GM12878 (cell line): Measurements from ENCODE around the gene GNAO1.

Experiments
- EGR1 ChIP-seq, 2 experiments: IDR thresholded peaks; 1 replicate in 1 of 2; 2 replicates in 1 of 2; pipeline ENCODE4 v1.6.1; 2011 to 2012; ENCODE audit warnings: low read depth in 2 of 2, low read length in 2 of 2, borderline replicate concordance in 1 of 2, mild to moderate bottlenecking in 1 of 2, moderate library complexity in 1 of 2
- EZH2 ChIP-seq: IDR thresholded peaks from 2 replicates; pipeline ENCODE4 v1.6.1; 2012; ENCODE audit warnings: low read depth, mild to moderate bottlenecking, control low read depth, inconsistent platforms, low read length, borderline replicate concordance; ENCODE audit not compliant: control insufficient read depth
- POLR2A ChIP-seq: IDR thresholded peaks from 2 replicates; pipeline ENCODE4 v1.6.1; 2011; ENCODE audit warnings: low read depth, mild to moderate bottlenecking, low read length
- POLR2AphosphoS5 ChIP-seq: IDR thresholded peaks from 2 replicates; pipeline ENCODE4 v1.6.1; 2011; ENCODE audit warnings: mild to moderate bottlenecking, low read length, inconsistent platforms
- RAD21 ChIP-seq: IDR thresholded peaks from 2 replicates; pipeline ENCODE4 v1.6.1; 2011; ENCODE audit warnings: mild to moderate bottlenecking, low read depth, low read length, moderate library complexity; ENCODE audit not compliant: insufficient read depth
- RAD51 ChIP-seq: fragments of 450-650 bp; IDR thresholded peaks from 2 replicates; pipeline ENCODE4 v1.6.1; 2016; ENCODE audit warnings: moderate library complexity, mild to moderate bottlenecking, inconsistent platforms
- RFX5 ChIP-seq: IDR thresholded peaks from 2 replicates; pipeline ENCODE4 v1.6.1; 2011; ENCODE audit warnings: low read depth, low read length, improper control_type of control experiment
- SMAD1 ChIP-seq: fragments of 450-650 bp; IDR thresholded peaks from 2 replicates; pipeline ENCODE4 v1.6.1; 2018; ENCODE audit warnings: mild to moderate bottlenecking, low read depth; ENCODE audit not compliant: partially characterized antibody
- STAT1 ChIP-seq: fragments of 450-650 bp; conservative IDR thresholded peaks from 2 replicates; pipeline ENCODE4 v1.6.1; 2014; ENCODE audit warnings: antibody characterized with exemption, mild to moderate bottlenecking
- TAF1 ChIP-seq: IDR thresholded peaks from 2 replicates; pipeline ENCODE4 v1.6.1; 2011; ENCODE audit warnings: mild to moderate bottlenecking, low read depth, low read length, borderline replicate concordance
- YY1 ChIP-seq: IDR thresholded peaks from 2 replicates; pipeline ENCODE4 v1.6.1; 2011; ENCODE audit warnings: low read depth, mild to moderate bottlenecking, low read length
- TF ChIP-seq, protein P1 (sequence below): fragments of 450-650 bp; formaldehyde crosslinking; IDR thresholded peaks from 2 replicates; pipeline ENCODE4 v1.4.0; 2020; ENCODE audit warnings: mild to moderate bottlenecking, moderate library complexity
- TF ChIP-seq, protein P2 (sequence below): IDR thresholded peaks from 2 replicates; pipeline ENCODE4 v1.6.1; 2012; ENCODE audit warnings: low read depth, low read length, improper control_type of control experiment

DNA sequence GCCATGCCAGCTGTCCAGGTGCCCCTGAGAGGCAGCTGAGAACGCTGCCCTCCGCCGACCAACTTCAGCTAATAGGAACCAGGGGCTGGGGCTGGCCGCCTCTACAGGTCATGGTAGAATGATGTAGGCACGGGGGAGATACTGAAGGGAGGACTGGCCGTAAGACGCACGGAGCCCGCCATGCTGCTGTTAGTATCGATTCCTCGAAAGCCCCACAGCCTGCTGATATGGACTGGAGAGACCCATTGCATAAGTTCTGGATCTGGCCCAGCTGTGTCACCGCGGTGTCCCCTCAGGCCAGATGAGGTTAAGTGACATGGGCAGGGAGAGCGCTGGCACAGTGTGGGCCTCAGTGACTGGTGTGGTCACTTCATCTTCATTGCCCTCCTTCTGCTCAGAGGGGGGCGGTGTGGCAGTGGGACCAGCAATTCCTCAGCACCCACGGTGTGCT, 158.4 kb downstream of the GNAO1 start:
- no peak for TF ChIP-seq RAD51
- no peak for TF ChIP-seq POLR2A
- no peak for TF ChIP-seq RFX5
- TF ChIP-seq RAD21: no peak
- TF ChIP-seq EGR1 (IDR thresholded peaks at IDR 0.05; ENCODE audit: borderline replicate concordance in 1 of 2, low read depth in 2 of 2, low read length in 2 of 2): no peak
- TF ChIP-seq, protein P1, sequence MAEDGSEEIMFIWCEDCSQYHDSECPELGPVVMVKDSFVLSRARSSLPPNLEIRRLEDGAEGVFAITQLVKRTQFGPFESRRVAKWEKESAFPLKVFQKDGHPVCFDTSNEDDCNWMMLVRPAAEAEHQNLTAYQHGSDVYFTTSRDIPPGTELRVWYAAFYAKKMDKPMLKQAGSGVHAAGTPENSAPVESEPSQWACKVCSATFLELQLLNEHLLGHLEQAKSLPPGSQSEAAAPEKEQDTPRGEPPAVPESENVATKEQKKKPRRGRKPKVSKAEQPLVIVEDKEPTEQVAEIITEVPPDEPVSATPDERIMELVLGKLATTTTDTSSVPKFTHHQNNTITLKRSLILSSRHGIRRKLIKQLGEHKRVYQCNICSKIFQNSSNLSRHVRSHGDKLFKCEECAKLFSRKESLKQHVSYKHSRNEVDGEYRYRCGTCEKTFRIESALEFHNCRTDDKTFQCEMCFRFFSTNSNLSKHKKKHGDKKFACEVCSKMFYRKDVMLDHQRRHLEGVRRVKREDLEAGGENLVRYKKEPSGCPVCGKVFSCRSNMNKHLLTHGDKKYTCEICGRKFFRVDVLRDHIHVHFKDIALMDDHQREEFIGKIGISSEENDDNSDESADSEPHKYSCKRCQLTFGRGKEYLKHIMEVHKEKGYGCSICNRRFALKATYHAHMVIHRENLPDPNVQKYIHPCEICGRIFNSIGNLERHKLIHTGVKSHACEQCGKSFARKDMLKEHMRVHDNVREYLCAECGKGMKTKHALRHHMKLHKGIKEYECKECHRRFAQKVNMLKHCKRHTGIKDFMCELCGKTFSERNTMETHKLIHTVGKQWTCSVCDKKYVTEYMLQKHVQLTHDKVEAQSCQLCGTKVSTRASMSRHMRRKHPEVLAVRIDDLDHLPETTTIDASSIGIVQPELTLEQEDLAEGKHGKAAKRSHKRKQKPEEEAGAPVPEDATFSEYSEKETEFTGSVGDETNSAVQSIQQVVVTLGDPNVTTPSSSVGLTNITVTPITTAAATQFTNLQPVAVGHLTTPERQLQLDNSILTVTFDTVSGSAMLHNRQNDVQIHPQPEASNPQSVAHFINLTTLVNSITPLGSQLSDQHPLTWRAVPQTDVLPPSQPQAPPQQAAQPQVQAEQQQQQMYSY (CRISPR knock-in tag): no peak
- TF ChIP-seq EZH2: no peak
- TF ChIP-seq SMAD1: no peak
- TF ChIP-seq YY1: no peak
- TF ChIP-seq POLR2AphosphoS5: no peak
- TF ChIP-seq STAT1: no peak
- TF ChIP-seq, protein P2, sequence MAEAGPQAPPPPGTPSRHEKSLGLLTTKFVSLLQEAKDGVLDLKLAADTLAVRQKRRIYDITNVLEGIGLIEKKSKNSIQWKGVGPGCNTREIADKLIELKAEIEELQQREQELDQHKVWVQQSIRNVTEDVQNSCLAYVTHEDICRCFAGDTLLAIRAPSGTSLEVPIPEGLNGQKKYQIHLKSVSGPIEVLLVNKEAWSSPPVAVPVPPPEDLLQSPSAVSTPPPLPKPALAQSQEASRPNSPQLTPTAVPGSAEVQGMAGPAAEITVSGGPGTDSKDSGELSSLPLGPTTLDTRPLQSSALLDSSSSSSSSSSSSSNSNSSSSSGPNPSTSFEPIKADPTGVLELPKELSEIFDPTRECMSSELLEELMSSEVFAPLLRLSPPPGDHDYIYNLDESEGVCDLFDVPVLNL: no peak
- TF ChIP-seq TAF1: no peak
